Tibial nerve (tissue), 4 donors: ENCODE measurements around the gene ZNF2. TPM values are rescaled to one million over a fixed set of nuclear protein-coding genes. Genes with fewer than 3 reads are reported as not detected.
A peak's percentile ranks its signal among the peaks of the same experiment; 100 is the strongest.

ENCODE experiments used
- DNase-seq, 2 donors: peaks; one replicate each; pipeline ENCODE4 v3.0.0-alpha.2; 2019; ENCODE audit warnings: low spot score in 2 of 2
- H3K27ac ChIP-seq, 4 donors: fragments of 200-600 bp; sonication (generic) in 3 of 4; one replicate each; pipeline ENCODE4 v1.5.1; 2017 to 2019; ENCODE audit warnings: mild to moderate bottlenecking in 1 of 4
- H3K27me3 ChIP-seq, 2 donors: fragments of 200-600 bp; sonication (generic) in 1 of 2; one replicate each; pipeline versions ENCODE4 v1.5.1 to v1.6.0; 2017 to 2019
- H3K36me3 ChIP-seq, 3 donors: fragments of 200-600 bp; sonication (generic); one replicate each; pipeline ENCODE4 v1.5.1; 2018 to 2019
- H3K4me1 ChIP-seq, 4 donors: fragments of 200-600 bp; sonication (generic) in 3 of 4; one replicate each; pipeline ENCODE4 v1.5.1; 2017 to 2019
- H3K4me3 ChIP-seq, 4 donors: fragments of 200-600 bp; sonication (generic) in 3 of 4; one replicate each; pipeline ENCODE4 v1.5.1; 2017 to 2019; ENCODE audit warnings: mild to moderate bottlenecking in 1 of 4, moderate library complexity in 1 of 4
- H3K9me3 ChIP-seq, 4 donors: fragments of 200-600 bp; sonication (generic) in 3 of 4; one replicate each; pipeline ENCODE4 v1.5.1; 2017 to 2019
- CTCF ChIP-seq, 5 experiments: fragments of 200-600 bp in 3 of 5; fragments of 450-650 bp in 2 of 5; sonication (generic) in 3 of 5; IDR thresholded peaks; one replicate each; pipeline ENCODE4 v1.5.1; 2016 to 2019; ENCODE audit warnings: antibody characterized with exemption in 5 of 5, mild to moderate bottlenecking in 3 of 5, moderate library complexity in 2 of 5
- EP300 ChIP-seq, 2 donors: sonication (generic); formaldehyde crosslinking; IDR thresholded peaks; one replicate each; pipeline ENCODE4 v1.6.1; 2017; ENCODE audit warnings: antibody characterized with exemption in 2 of 2, mild to moderate bottlenecking in 1 of 2
- POLR2A ChIP-seq, 2 donors: fragments of 450-650 bp; IDR thresholded peaks; one replicate each; pipeline ENCODE4 v1.6.1; 2017; ENCODE audit warnings: antibody characterized with exemption in 2 of 2, mild to moderate bottlenecking in 2 of 2, moderate library complexity in 2 of 2
- WGBS, 2 donors: methylation state at CpG; one replicate each; pipeline ENCODE4 v1.1.5; 2018; 5-methylcytosine and 5-hydroxymethylcytosine counted together
- total RNA-seq, 4 donors: library from RNA; depleted of rRNA; stranded (reverse); fragments of >200 nt; gene quantifications; one replicate each; pipeline ENCODE4 v1.1.0, GENCODE V29; 2016

The ZNF2 gene
- total RNA-seq, 4 donors from 2014 or later = 3.9 to 5.7 (median 4.9) TPM

GRCh38 chr2:95159690-95160449 lies 5.7 kb upstream of the ZNF2 start, which contains the start of gene ZNF514:
TSS of gene ZNF514 (minus strand) at chr2:95159848. CDS start at chr2:95153253, 6,595 bp downstream.
- DNase-seq = peak; percentile 45 to 48
- Histone ChIP-seq H3K36me3 (peaks cover 0 to 36% (median 0%) of the 10 kb centered on the region in 3 donors), H3K4me3 (peak within 1 kb of the TSS; percentile 57 to 90 (median 78)), H3K27ac (peak within 1 kb of the TSS; percentile 82 to 90 (median 86)), H3K9me3 (peaks cover 0 to 10% (median 2%) of the 10 kb centered on the region in 4 donors), H3K27me3 (no peaks in the 10 kb centered on the region), H3K4me1 (peaks cover 0 to 46% (median 15%) of the 10 kb centered on the region in 4 donors)
- WGBS, 2 donors = 18 to 27% methylated on average over 20 to 31 of the region's 64 CpGs
- peak in 1 of 2 donors; percentile 22 for TF ChIP-seq EP300 (IDR thresholded peaks at IDR 0.05)
- no peak for TF ChIP-seq CTCF (IDR thresholded peaks at IDR 0.05)

GRCh38 chr2:95165030-95165370 lies 609 bp upstream of the ZNF2 start:
- H3K27ac ChIP-seq = peak overlapping the region; percentile 88 to 96 (median 91)
- WGBS, 2 donors = 1 to 2% methylated on average over 9 of the region's 9 CpGs
- no peaks in the 10 kb centered on the region for H3K27me3 ChIP-seq
- peaks cover 0 to 9% (median 0%) of the 10 kb centered on the region in 3 donors for H3K36me3 ChIP-seq
- no peak for TF ChIP-seq EP300 (IDR thresholded peaks at IDR 0.05)
- no peaks in the 10 kb centered on the region for H3K9me3 ChIP-seq
- H3K4me3 ChIP-seq = peak overlapping the region; percentile 68 to 91 (median 70)
- H3K4me1 ChIP-seq = peaks cover 0 to 36% (median 11%) of the 10 kb centered on the region in 4 donors
- DNase-seq = no peak

GRCh38 chr2:95166065-95166763 lies 605 bp downstream of the ZNF2 start:
- WGBS, 2 donors = 10 to 11% methylated on average over 16 of the region's 16 CpGs
- Histone ChIP-seq H3K27me3 (no peaks in the 10 kb centered on the region), H3K9me3 (no peaks in the 10 kb centered on the region), H3K4me3 (peak overlapping the region; percentile 68 to 91 (median 70)), H3K36me3 (peaks cover 0 to 9% (median 0%) of the 10 kb centered on the region in 3 donors), H3K4me1 (peaks cover 0 to 29% (median 11%) of the 10 kb centered on the region in 4 donors), H3K27ac (peak overlapping the region; percentile 88 to 96 (median 91))
- no peak for DNase-seq
- TF ChIP-seq EP300 (IDR thresholded peaks at IDR 0.05) (no peak), CTCF (IDR thresholded peaks at IDR 0.05) (no peak), POLR2A (IDR thresholded peaks at IDR 0.05) (no peak)

- Histone ChIP-seq H3K4me3 (no peak overlapping the region), H3K4me1 (peaks cover 0 to 1% (median 0%) of the 10 kb centered on the region in 4 donors), H3K27ac (no peak overlapping the region), H3K27me3 (no peaks in the 10 kb centered on the region), H3K9me3 (no peaks in the 10 kb centered on the region), H3K36me3 (peaks cover 0 to 28% (median 0%) of the 10 kb centered on the region in 3 donors)
- no peak for DNase-seq
- WGBS, 2 donors = 76 to 83% methylated on average over 7 of the region's 7 CpGs
- no peak for TF ChIP-seq EP300 (IDR thresholded peaks at IDR 0.05)
Observed at GRCh38 chr2:95171902-95172301, 6.3 kb downstream of the ZNF2 start.

GRCh38 chr2:95174031-95174542 lies 8.5 kb downstream of the ZNF2 start:
- peaks cover 0 to 10% (median 0%) of the 10 kb centered on the region in 4 donors for H3K9me3 ChIP-seq
- no peak for DNase-seq
- H3K4me1 ChIP-seq = no peaks in the 10 kb centered on the region
- H3K27ac ChIP-seq = no peak overlapping the region
- peaks cover 0 to 50% (median 0%) of the 10 kb centered on the region in 3 donors for H3K36me3 ChIP-seq
- H3K4me3 ChIP-seq = no peak overlapping the region
- TF ChIP-seq CTCF (IDR thresholded peaks at IDR 0.05) (no peak), EP300 (IDR thresholded peaks at IDR 0.05) (no peak), POLR2A (IDR thresholded peaks at IDR 0.05) (no peak)
- H3K27me3 ChIP-seq = no peaks in the 10 kb centered on the region
- WGBS, 2 donors = 94% methylated on average over 2 of the region's 2 CpGs
